Dendritic cell treated with granulocyte-macrophage colony-stimulating factor and Interleukin-4, amounts not matched to agents 40 ng/mL and 50 ng/mL, for 4 days (primary cell): ENCODE measurements around the gene ZNF688.
A peak's percentile ranks its signal among the peaks of the same experiment; 100 is the strongest.

Source experiments
- H3K27ac Mint-ChIP-seq: one replicate; pipeline ENCODE4 v1.8.0; 2022; ENCODE audit warnings: mild to moderate bottlenecking, mixed read lengths
- H3K27me3 Mint-ChIP-seq: one replicate; pipeline ENCODE4 v1.8.0; 2022; ENCODE audit warnings: mild to moderate bottlenecking, mixed read lengths
- H3K36me3 Mint-ChIP-seq: one replicate; pipeline ENCODE4 v1.8.0; 2022; ENCODE audit warnings: low read depth, mixed read lengths
- H3K4me1 Mint-ChIP-seq: one replicate; pipeline ENCODE4 v1.8.0; 2022; ENCODE audit warnings: low read depth, mixed read lengths
- H3K4me3 Mint-ChIP-seq: one replicate; pipeline ENCODE4 v1.8.0; 2022; ENCODE audit warnings: mild to moderate bottlenecking, moderate library complexity, mixed read lengths
- H3K9me3 Mint-ChIP-seq: one replicate; pipeline ENCODE4 v1.8.0; 2022; ENCODE audit warnings: mixed read lengths
- intact Hi-C: fragments of 100-400 bp; cut with micrococcal nuclease; formaldehyde crosslinking; loops from one replicate; pipeline ENCODE4 v1.15.0; 2022

Gene ZNF688

DNA sequence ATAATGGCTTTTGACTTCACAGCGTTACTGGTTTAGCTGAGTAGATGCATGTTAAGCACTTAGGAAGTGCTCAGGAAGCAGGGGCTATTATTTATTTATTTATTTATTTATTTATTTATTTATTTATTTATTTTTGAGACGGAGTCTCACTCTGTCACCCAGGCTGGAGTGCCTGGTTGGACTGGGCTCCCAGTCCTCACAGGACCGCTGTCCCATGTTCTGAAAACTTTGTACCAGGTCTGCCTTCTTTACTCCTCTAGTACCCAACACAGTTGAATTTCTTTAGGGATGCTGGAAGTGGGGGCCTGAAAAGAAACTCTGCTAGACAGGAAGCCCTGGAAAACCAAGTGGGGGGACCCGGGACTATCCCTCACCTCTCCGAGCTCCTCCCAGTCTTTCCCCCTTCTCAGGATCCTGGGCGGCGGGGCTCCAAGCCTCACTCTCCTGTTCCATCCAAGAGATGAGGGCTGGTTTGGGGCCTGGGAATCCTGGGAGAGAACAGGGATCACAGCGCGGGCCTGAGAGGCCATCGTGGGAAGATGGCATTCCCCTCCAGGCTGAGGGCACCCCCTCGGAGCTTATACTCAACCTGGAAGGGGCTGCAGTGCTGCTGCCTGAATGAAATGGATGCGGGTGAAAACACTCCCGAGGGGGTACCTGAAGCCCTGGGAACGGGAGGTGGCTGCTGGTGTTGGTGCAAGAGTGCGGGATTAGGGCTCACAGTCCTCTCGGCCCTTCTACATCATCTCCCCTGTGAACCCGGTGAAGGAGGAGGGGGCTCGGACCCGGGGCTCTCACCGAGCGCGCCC is 674 bp downstream of the ZNF688 start:
- peaks cover 61% of the 10 kb centered on the region for H3K4me1 Mint-ChIP-seq
- peak overlapping the region; percentile 93 for H3K27ac Mint-ChIP-seq
- peak overlapping the region; percentile 88 for H3K4me3 Mint-ChIP-seq
- no peaks in the 10 kb centered on the region for H3K36me3 Mint-ChIP-seq
- intact Hi-C loops: loop anchor here (5.0 kb wide), 1 partner anchor 44 kb away; the partner anchor contains the start of gene ZNF768
- no peaks in the 10 kb centered on the region for H3K9me3 Mint-ChIP-seq
- peaks cover 6% of the 10 kb centered on the region for H3K27me3 Mint-ChIP-seq

DNA sequence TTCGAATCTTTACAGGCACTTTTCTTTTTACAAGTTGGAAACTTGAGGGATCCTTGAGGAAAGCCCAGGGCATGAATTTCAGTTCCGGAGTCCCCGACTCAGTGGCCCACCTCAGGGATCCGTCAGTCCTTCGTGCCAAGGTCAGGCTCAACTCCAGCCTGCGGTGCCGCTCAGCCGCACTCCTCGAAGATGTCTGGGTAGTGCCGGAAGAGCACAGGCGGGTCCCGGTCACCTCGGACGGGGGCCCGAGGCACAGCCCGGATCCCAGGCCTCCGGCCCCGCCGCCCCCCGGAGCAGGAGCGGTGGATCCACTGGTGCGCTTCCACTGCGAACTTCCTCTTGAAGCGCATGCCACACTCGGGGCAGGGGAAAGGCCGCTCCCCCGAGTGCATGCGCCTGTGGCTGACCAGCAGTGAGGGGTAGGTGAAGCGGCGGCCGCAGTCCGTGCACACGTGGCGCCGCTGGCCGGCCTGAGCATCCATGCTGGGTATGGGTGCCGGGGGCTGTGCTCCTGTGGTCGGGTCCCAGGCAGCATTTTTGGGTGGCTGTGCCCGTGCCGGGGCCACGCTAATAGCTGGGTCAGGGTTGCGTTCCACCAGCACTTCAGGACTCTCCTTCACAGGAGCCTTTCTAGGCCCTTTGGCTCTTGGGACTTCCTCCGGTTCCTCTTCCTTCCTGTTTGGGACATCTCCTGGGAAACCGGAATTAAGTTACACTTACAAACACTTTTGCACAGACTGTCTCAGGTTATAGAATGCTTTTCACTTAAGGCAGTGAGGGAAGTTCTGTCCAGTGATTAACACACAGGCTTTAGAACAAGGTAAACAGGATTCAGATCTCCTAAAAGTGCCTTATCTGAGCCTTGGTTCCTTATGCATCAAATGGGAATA is 1.5 kb downstream of the ZNF688 start:
- H3K4me3 Mint-ChIP-seq: no peak overlapping the region
- H3K4me1 Mint-ChIP-seq: peaks cover 53% of the 10 kb centered on the region
- peaks cover 8% of the 10 kb centered on the region for H3K27me3 Mint-ChIP-seq
- intact Hi-C loops: loop anchor here (5.0 kb wide), 1 partner anchor 43 kb away; the partner anchor contains the start of gene ZNF768
- H3K27ac Mint-ChIP-seq: no peak overlapping the region
- H3K9me3 Mint-ChIP-seq: no peaks in the 10 kb centered on the region
- no peaks in the 10 kb centered on the region for H3K36me3 Mint-ChIP-seq

DNA sequence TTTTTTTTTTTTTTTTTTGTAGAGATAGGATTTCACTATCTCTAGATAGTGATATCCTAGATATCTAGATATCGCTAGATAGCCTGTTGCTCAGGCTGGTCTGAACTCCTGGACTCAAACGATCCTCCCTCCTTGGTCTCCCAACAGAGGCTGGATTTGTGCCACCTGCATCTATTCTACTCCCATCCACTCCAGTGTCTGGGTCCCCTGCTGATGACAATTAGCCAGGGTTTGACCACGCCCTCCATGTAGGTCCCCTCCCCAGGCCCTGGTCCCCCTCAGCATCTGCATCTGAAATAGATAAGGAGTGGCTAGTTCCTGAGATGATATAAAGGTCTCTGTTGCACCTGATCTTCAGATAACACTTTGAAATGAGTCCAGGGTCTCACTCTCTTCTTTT is 2.2 kb downstream of the ZNF688 start:
- H3K4me3 Mint-ChIP-seq: no peak overlapping the region
- intact Hi-C loops: no loop called here
- H3K9me3 Mint-ChIP-seq: no peaks in the 10 kb centered on the region
- H3K27ac Mint-ChIP-seq: no peak overlapping the region
- no peaks in the 10 kb centered on the region for H3K36me3 Mint-ChIP-seq
- peaks cover 49% of the 10 kb centered on the region for H3K4me1 Mint-ChIP-seq
- H3K27me3 Mint-ChIP-seq: peaks cover 8% of the 10 kb centered on the region

DNA sequence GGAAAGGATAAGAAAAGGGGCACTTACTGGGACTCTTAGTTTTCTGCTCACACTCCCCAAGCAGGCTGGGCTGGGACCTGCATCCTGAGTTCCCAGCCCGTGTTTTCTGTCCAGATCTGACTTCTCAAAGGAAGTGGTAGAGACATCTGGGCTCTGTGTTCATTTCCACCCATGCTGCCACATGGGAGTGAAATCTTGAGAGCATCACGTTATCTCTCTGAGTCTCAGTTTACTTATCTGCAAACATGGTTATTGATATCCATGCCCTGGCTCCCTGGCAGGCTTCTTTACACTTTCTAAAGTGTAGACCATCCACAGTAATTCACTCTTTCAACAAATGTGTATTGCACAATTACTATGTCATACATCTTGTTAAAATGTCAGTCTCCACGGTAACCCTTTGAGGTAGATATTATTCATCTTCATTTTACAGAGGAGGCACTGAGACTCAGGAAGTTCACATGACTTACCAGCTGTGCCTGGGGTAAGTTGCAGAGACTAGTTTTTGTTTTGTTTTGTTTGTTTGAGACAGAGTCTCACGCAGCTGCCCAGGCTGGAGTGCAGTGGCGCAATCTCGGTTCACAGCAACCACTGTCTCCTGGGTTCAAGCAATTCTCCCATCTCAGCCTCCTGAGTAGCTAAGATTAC is 3.4 kb downstream of the ZNF688 start:
- H3K27me3 Mint-ChIP-seq: peaks cover 8% of the 10 kb centered on the region
- no peaks in the 10 kb centered on the region for H3K9me3 Mint-ChIP-seq
- H3K4me3 Mint-ChIP-seq: no peak overlapping the region
- intact Hi-C loops: no loop called here
- H3K36me3 Mint-ChIP-seq: no peaks in the 10 kb centered on the region
- peaks cover 52% of the 10 kb centered on the region for H3K4me1 Mint-ChIP-seq
- H3K27ac Mint-ChIP-seq: peak overlapping the region; percentile 43

DNA sequence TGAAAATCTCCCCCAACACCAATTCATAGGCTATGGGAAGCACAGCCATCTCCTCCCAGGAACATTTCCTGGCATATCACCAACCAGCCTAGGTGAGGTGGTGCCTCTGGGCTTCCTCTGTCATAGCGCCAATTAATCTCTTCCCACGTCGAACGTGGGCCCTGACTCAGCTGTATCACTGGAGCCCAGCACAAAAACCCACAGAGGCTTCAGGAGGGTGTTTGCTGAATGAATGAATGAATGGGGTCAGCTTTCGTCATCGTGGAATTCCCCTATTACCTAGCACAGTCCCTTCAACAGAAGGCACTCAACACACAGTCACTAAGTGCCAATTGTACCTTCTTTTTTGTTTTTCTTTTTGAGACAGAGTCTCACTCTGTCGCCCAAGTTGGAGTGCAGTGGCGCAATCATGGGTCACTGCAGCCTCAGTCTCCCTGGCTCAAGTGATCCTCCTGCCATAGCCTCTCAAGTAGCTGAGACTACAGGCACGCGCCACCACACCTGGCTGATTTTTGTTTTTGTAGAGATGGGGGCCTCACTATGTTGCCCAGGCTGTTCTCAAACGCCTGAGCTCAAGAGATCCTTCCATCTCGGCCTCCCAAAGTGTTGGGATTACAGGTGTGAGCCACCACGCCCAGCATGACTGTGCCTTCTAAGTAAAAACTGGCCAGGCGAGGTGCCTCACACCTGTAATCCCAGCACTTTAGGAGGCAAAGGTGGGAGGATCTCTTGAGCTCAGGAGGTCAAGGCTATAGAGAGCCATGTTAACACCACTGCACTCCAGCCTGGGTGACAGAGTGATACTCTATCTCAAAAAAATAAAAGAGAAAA is 4.1 kb downstream of the ZNF688 start:
- H3K9me3 Mint-ChIP-seq: no peaks in the 10 kb centered on the region
- intact Hi-C loops: no loop called here

DNA sequence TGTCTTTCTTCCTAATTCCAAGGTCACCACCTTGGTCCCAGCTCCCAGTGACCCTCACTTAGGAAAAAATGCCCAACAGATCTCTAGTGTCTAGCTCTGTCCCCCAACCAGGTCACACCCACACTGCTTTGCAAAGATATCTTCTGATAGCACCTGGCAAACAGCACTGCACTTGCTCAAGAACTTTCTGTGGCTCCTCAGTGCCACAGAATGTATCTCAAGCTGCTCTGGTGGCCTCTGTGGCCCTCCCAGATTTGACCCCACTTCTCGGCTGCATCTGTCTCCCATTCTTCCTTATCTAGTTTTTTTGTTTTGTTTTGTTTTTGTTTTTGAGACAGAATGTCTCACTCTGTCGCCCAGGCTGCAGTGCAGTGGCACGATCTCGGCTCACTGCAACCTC is 5.0 kb downstream of the ZNF688 start:
- Mint-ChIP-seq H3K4me3 (no peak overlapping the region), H3K36me3 (peaks cover 1% of the 10 kb centered on the region), H3K27me3 (peaks cover 8% of the 10 kb centered on the region), H3K9me3 (no peaks in the 10 kb centered on the region), H3K4me1 (peaks cover 50% of the 10 kb centered on the region), H3K27ac (peak overlapping the region; percentile 23)
- intact Hi-C loops: no loop called here

More for the DNA sequence above, 4.1 kb downstream of the ZNF688 start:
- Mint-ChIP-seq H3K4me3 (no peak overlapping the region), H3K36me3 (no peaks in the 10 kb centered on the region), H3K4me1 (peaks cover 48% of the 10 kb centered on the region), H3K27ac (peak overlapping the region; percentile 43), H3K27me3 (peaks cover 8% of the 10 kb centered on the region)

DNA sequence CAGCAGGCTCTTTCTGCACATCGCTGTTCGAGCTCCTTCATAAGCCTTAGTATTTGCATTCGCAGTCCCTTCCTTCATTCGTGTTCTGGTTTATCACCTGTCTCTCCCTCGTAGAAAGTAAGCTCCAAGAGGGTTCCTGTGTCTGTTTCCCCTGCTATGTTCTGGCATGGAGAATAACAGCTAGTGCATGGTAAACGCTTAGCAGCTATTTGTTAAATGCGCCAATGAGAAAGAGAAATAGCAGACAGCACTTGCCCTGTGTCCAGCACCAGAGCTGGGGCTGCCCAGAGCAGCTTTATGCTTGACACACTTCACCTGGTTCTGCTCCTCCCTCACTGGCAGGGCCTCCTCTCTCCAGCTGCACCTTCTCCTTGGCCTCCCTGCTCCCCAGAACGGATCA is 5.5 kb downstream of the ZNF688 start:
- Mint-ChIP-seq H3K36me3 (peaks cover 5% of the 10 kb centered on the region), H3K27me3 (peaks cover 8% of the 10 kb centered on the region), H3K4me3 (no peak overlapping the region), H3K4me1 (peaks cover 52% of the 10 kb centered on the region), H3K9me3 (no peaks in the 10 kb centered on the region), H3K27ac (peak overlapping the region; percentile 23)
- intact Hi-C loops: no loop called here

DNA sequence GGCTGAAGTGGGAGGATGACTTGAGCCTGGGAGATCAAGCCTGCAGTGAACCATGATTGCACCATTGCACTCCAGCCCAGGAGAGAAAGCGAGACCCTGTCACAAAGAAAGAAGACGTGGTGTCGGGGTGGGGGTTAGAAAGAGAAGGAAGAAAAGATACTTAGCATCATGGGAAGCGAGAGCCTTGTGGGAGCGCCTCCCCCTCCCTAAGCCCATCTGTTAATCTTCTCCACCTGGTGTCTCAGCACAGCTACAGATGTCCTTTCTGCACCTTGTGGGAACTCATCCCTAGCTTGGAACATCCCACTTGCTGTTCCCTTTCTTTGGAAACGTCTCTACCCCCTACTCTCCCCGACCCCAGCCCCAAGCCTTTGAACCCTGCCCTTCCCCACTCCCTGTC is 6.0 kb downstream of the ZNF688 start:
- Mint-ChIP-seq H3K27ac (no peak overlapping the region), H3K9me3 (no peaks in the 10 kb centered on the region), H3K4me1 (peaks cover 53% of the 10 kb centered on the region), H3K36me3 (peaks cover 5% of the 10 kb centered on the region), H3K4me3 (no peak overlapping the region), H3K27me3 (peaks cover 8% of the 10 kb centered on the region)
- intact Hi-C loops: no loop called here

DNA sequence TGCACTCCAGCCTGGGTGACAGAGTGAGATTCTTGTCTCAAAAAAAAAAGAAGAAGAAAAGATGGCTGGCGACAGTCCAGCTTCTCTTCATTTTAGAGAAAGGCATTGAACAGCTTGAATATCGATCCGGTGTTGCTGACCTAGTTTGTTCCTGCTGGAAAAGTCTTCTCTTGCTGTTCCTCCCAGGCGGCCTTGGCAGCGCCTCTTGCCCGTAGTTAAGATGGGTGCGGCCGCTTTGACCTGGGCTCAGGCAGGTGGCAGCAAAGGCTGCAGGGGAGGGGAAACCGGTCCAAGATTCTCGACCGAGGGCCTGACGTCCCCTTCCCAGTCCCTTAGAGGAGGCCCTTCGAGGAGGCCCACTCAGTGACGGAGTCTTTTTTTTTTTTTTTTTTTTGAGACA is 9.5 kb downstream of the ZNF688 start:
- H3K4me3 Mint-ChIP-seq: peak overlapping the region; percentile 88
- intact Hi-C loops: no loop called here
- peaks cover 57% of the 10 kb centered on the region for H3K4me1 Mint-ChIP-seq
- H3K27ac Mint-ChIP-seq: peak overlapping the region; percentile 99
- no peaks in the 10 kb centered on the region for H3K9me3 Mint-ChIP-seq
- peaks cover 13% of the 10 kb centered on the region for H3K36me3 Mint-ChIP-seq
- H3K27me3 Mint-ChIP-seq: peaks cover 8% of the 10 kb centered on the region

DNA sequence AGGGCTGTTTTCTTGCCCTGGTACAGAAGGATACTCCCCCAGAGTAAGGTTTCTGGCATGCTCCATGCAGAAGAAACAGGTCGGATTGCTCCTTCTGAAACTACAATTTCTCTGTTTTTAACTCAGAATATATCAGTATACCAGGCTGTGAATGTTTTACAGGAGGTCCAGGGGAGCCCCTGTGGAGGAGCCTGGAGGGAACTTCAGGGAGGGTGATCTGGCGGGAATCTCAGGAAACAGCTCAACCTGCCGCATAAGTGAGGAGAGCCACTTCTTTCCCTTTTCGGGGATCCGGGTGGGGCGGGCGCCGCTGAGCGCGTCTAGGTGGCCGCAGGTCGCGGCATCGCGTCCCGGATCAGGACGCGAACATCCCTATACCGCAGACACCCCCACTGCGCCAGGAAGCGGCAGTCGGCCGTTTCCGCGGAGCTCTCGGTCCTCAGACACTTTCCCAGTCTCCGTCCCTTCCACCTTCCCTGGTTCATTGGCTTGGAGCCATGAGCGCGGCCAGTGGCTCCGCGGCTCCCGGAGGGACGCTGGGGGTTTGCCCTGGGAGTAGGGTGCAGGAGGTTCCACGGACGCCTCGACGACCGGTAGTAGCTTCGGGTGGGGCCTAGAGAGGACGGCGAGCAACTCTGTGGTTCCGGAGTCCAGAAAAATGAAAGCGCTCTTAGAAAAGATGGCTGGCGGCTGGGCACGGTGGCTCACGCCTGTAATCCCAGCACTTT is 10.3 kb downstream of the ZNF688 start:
- peaks cover 3% of the 10 kb centered on the region for H3K27me3 Mint-ChIP-seq
- peak overlapping the region; percentile 99 for H3K27ac Mint-ChIP-seq
- H3K4me3 Mint-ChIP-seq: peak overlapping the region; percentile 88
- H3K9me3 Mint-ChIP-seq: no peaks in the 10 kb centered on the region
- intact Hi-C loops: no loop called here
- peaks cover 55% of the 10 kb centered on the region for H3K4me1 Mint-ChIP-seq
- peaks cover 18% of the 10 kb centered on the region for H3K36me3 Mint-ChIP-seq

DNA sequence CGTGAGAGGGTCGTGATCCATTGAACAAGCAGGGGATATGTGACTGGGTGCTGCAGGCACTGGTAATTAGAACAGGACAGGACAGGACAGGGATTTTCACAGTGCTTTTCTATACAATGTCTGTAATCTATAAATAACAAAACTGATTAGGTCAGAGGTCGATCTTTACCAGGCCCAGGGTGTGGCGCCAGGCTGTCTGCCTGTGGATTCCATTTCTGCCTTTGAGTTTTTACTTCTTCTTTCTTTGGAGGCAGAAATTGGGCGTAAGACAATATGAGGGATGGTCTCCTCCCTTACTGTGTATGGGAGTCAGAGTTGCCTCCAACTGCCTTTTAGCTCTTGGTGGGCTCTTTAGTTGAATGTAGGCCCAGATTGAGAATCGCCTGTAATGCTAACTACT is 11.8 kb downstream of the ZNF688 start:
- peaks cover 60% of the 10 kb centered on the region for H3K4me1 Mint-ChIP-seq
- peaks cover 33% of the 10 kb centered on the region for H3K36me3 Mint-ChIP-seq
- peak overlapping the region; percentile 99 for H3K27ac Mint-ChIP-seq
- intact Hi-C loops: no loop called here
- peak overlapping the region; percentile 2 for H3K4me3 Mint-ChIP-seq
- no peaks in the 10 kb centered on the region for H3K9me3 Mint-ChIP-seq
- no peaks in the 10 kb centered on the region for H3K27me3 Mint-ChIP-seq

DNA sequence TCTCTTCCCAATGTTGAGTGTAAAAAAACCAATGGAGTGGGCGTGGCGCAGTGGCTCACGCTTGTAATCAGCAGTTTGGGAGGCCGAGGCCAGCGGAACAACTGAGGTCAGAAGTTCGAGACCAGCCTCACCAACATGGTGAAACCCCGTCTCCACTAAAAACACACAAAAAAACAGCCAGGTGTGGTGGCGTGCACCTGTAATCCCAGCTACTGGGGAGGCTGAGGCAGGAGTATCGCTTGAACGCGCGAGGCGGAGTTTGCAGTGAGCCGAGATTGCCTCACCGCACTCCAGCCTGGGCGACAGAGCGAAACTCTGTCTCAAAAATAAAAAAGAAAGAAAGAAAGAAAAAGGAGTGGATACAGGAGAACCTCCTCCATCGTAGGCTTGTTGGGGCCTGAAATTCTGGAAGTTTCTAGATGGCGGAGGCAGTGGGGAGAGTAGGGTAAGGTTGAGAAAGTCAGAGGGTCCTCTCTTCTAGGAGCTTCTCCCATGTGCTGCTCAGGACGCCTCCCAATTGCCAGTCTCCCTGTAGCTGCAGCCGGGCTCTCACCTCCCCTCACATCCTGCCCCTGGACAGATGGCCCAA is 12.6 kb downstream of the ZNF688 start:
- H3K36me3 Mint-ChIP-seq: peaks cover 41% of the 10 kb centered on the region
- peaks cover 61% of the 10 kb centered on the region for H3K4me1 Mint-ChIP-seq
- H3K27me3 Mint-ChIP-seq: no peaks in the 10 kb centered on the region
- H3K9me3 Mint-ChIP-seq: no peaks in the 10 kb centered on the region
- intact Hi-C loops: no loop called here
- peak overlapping the region; percentile 99 for H3K27ac Mint-ChIP-seq
- peak overlapping the region; percentile 92 for H3K4me3 Mint-ChIP-seq
